ENCODE results near the gene CDH13.

The CDH13 gene

DNA sequence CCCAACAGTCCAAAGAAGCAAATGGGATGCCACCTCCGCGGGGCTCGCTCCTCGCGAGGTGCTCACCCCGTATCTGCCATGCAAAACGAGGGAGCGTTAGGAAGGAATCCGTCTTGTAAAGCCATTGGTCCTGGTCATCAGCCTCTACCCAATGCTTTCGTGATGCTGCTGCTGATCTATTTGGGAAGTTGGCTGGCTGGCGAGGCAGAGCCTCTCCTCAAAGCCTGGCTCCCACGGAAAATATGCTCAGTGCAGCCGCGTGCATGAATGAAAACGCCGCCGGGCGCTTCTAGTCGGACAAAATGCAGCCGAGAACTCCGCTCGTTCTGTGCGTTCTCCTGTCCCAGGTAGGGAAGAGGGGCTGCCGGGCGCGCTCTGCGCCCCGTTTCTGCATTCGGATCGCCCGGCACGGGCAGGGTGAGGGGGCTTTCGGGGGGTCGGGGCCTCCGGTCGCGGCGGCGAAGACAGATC is at the start of gene CDH13:
Gene CDH13, plus strand, starts transcription at position 179 of the 471 bp plus-strand sequence.
- DNase-seq: no peak

DNA sequence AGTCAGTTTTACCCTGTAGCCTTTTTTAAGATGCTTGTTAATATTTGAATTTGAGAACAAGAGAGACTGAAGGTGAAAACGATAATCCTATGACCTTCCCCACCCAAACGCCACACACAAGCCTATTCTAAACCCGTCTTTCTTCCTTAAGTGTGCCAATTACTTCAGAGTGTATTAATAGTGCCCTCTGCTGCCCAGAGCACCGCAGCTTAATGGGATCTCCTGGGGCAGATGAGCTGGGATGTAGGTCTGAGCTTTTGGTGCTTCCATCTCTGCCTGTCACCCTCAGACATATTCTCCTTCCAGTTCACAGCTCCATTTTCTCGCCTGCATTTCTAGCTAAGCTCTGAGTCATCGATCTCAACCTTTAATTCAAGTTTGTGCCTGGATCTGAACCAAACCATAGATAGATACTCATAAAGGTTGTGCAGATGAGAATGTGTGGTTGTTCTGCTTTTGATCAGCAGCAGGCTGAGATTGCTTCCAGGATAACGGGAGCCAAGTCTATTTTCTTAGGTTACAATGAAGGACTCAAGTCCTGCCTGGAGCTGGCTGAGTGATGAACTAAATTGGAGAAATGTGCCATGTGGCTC is 46.4 kb upstream of the CDH13 start:
- DNase-seq: peak; percentile 59

DNA sequence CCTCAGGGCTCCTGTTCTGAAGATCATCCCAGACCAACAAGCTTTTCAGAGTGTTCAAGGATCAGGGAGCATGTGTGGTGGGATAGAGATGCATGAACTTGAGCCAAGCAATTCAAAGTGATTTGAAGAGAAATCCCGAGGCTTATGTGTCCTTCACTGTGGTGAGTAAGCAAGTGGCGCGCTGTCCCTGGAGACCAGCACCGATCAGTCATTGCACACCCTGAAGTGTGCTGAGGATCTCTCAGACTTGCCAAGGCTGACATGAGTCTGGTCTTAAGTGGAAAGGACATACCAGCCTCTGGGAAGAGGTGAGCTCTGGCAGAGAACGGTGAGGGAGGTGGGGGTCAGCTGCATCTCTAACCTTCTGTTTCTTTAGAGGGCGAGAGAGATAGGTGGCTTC is 43.8 kb upstream of the CDH13 start:
- DNase-seq: no peak

DNA sequence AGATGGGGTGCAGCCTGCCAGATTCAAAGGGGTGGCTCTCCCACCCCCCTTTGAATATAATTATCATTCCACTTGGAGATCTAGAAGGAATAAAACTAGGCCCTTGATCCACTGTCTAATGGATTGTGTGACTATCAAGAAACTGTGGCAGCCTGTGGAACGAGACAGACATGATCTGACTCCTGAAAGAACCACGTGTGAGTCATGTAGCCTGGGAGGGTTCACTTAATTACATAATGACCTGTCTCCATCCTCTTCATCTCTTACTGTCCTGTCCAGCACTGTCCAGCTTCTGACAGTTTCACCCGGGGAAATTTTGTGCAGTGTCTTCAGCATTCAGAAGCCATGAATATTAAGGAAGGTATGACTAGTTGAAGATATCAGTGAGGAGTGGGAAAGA is 43.3 kb upstream of the CDH13 start:
- no peak for DNase-seq

DNA sequence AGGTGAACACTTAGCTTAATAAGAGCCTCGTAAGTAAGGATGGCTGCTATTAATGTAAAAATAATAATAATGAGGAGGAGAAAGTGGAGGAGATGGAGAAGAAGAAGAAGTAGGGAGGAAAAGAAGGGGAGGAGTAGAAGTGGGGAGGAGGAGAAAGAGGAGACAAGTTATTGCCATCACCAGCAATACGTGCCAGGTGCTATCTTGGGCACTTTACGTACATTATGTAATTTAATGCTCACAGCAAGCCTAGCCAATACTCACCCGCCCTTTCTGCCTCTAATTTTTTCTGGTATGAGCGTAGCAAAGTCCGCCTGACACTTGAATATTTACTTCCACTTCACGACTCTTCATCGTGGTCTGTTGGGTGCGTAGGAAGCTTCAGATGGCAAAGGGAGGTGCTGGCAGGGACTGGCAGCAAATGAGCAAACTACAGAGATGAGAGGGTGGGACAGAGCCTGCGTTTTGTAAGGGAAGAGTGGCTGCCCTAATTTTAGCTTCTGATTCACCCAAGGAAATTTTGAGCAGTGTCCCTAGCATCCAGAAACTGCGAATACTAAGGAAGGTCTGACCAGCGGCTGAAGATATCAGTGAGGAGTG is 42.1 kb upstream of the CDH13 start:
- DNase-seq: peak; percentile 59

DNA sequence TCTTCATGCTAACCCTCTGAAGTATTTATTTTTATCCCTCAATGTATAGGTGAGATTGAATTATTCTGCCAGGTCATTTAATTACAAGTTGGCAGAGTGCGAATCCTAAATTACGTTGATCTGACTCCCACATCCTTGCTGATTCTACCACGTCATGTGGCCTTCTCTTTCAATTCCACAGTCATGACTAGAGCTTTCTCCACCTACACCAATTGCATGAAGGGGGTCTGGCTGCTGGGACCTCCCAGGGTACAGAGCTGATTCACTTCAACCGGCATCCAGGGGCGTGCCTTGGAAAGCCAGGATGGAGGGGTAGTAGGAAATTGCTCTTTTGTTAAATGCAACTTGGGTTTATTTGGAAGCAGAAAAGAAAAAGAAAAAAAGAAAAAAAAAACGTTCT is 41.1 kb upstream of the CDH13 start:
- DNase-seq: no peak

DNA sequence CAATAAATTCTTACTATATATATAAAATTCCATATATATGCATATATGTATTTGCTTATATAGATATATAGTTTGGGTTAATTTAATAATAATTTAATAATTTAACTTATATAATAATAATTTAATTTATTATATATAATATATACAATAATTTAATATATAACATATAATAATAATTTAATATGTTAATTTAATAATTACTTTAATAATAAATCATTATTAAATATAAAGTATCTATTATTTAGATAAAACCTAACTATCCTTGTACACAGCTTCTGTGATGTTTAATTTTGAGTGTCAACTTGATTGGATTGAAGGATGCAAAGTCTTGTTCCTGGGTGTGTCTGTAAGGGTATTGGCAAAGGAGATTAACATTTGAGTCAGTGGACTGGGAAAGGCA is 40.6 kb upstream of the CDH13 start:
- no peak for DNase-seq

DNA sequence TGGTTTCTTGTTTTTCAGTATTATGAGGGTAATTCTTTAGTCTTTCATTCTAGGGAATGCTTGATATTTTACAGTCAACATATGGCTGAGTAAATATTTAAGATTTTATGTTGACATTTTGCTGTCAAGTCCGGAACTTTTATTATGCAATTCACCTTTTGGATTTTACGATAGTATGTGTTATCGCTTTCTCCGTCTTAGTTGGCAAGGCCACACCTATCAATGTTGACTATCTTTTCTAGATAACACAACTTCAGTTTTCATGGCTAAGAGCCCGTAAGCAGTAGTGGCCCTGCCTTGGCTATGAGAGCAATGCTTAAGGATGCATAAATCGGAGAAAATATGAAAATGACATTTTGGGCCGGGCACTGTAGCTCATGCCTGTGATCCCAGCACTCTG is 39.5 kb upstream of the CDH13 start:
- DNase-seq: no peak

DNA sequence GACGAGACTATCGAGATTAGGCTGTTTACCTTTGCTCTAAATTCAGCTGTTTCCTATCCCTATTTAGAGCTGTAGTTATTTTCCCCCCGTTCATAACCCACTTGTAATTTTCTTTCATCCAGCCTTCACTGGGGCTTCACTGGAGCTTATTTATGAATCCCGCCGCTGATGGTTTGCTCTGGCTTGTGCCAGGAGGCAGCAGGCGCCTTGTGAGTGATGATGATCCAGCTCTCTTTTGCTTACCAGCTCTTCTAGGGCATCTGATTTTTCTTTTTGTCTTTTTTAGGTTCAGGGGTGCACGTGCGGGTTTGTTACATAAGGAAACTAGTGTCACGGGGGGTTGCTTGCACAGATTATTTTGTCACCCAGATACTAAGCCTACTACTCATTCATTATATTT is 37.4 kb upstream of the CDH13 start:
- DNase-seq: no peak

DNA sequence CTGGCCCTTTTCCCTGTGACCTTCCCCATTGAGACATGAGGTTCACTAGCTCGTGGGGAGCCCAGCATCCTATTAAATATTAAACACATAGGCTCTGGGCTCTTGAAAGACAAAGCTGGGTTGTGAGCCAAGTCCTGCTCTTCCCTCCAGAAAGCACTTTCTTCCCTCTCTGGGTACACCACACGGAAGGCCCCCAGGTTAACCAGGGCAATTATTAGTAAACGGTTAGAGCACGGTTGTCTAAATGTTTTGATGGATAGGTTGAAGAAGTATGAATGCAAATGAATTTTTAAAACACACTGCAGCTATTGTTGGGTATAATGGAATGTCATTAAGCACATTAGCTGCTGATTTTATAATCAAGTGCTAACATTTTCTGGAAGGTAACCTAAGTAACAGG is 32.7 kb upstream of the CDH13 start:
- no peak for DNase-seq

DNA sequence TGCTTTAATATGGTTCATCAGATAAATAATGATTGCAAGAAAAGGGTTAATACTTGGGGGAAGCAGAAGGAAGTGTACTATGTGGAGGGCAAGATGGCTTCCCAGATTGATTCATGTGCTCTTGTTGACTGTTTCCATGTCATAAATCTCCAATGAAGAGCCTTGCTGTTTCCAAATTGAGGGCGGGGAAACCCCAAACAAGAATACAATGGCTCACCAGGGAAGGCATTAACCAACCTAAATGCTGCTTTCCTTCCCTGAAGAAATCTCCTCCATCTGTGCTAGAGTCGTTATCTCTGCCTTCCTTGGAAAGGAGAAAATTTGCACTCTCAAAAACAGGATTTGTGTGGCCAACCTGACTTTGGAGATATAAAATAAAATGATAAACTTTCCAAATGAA is 28.0 kb upstream of the CDH13 start:
- DNase-seq: no peak

DNA sequence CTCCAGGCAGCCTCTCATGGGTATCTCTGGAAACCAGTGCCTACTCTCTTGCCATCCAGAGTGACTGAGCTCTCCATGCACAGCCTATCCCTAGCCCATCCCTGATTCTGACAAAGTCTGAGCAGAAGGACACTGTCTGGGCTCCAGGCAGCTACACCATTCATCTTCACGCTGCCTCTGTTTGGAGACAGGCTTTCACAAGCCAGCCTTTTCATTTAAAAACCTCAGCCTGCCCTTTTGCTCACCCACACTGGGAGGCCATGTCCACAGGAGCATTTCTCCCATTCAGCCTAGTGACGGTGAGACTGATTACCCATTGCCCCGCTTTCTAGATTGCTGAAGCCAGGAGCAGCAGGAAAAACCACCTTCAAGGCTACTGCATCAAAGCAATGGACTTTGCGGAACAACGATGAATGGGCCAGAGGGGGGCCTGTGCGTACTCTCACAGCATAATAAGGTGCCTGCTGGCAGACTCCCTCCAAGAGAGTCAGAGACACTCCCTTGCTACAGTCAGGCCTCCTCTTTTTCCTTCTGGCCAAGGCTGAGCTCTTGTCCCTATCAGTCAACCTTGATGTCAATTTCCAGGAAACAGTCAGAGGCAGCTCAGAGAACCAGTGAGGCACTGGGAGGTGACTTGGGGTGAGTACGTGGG is 24.7 kb upstream of the CDH13 start:
- no peak for DNase-seq

DNA sequence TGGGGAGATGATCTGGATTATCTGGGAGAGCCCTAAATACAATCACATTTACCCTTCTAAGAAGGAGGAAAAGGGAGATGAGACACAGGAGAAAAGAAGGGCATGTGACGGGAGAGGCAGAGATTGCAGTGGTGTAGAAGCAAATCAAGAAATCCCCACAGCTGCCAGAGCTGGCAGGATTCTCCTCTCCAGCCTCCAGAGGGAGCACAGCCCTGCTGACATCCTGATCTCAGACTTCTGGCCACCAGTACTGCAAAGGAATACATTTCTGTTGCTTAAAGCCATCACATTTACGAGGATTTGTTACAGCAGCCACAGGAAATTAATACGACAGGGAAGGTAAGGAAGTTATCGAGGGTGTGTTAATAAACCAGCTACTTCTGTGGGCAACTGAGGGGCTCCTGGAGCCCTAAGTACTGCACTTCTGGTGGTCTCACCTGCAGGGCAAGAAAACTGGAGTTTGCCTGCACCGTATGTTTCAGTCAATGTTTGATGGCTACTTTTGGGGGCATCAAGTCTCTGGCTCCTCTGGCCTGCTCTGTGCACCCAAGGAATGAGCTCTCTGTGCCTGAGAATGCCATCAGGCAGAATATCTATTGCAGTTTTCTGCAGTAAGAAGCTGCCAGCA is 22.9 kb upstream of the CDH13 start:
- peak; percentile 6 for DNase-seq

DNA sequence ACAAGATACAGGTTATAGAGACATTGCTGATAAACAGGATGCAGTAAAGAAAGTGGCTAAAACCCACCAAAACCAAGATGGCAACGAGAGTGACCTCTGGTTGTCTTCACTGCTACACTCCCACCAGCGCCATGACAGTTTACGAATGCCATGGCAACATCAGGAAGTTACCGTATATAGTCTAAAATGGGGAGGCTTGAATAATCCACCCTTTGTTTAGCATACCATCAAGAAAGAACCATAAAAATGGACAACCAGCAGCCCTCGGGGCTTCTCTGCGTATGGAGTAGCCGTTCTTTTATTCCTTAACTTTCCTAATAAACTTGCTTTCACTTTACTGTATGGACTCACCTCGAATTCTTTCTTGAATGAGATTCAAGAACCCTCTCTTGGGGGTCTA is 21.7 kb upstream of the CDH13 start:
- no peak for DNase-seq

DNA sequence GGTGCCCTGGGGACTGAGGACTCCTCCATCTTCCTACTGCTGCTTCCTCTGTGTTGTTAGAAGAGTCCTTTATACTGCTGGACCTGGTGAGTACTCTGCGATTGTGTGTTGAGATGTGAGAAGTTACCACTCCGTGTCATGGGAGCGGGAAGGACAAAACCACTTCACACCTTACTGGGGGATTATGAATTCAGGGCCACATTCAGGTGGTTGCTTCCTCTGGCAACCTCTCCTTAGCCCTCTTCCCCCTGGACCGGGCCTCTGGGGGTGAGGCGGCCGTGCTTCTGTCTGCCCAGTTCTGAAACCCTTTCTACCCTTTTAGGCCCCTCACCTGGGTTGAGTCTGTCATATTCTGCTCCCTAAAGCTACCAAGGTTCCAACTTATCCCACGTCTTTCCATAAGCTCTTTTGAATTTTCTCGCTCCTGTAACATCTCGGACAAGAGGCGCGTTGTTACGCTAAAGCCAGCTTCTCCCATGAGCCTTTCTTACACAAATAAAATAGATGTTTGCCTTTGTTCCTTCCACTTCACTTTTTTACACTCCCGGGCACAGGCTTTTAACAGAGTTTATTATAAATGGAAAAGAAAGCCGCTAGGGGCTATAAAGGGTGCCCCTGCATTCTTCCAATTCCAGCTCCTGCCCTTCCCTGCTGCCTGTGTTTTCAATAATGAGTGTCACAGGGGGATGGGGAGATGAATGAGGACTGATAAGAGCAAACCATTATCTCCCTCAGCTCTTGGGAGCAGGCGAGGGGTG is 20.7 kb upstream of the CDH13 start:
- DNase-seq: no peak

DNA sequence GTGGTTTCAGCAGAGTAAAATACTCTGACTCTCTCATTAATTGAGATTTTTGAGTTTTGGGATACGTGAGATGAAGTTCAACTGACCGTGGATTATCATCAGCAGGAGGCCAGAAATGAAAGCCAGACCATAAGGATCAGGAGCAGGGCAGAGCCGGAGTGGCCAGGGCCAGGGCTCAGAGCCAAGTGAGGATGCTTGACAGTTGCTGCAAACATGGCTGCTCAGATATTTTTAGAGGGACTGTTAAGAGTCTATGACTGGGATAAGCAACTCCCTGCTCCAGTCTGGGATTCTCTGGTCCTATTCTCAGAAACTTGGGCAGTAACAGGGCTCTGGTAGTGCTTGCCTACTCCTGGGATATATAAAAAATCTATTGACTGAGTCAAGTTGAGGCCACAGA is 17.6 kb upstream of the CDH13 start:
- DNase-seq: no peak

DNA sequence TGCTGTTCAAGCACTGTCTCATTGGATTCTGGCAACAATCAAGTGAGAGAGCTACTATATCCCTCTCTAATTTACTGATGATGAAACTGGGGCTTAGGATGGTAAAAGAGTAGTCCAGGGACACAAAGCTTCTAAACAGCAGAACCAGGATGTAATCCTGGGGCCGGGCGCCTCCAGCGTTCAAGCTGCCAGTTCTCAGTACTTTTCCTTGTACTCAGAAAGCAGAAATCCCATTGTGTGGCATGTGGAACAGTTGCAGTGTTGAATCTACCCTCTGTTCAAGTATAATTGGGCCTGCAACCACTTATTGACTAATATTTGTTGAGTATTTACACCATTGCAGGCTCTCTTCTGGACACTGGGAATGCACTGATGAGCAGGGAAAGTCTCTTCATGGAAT is 14.5 kb upstream of the CDH13 start:
- DNase-seq: no peak

DNA sequence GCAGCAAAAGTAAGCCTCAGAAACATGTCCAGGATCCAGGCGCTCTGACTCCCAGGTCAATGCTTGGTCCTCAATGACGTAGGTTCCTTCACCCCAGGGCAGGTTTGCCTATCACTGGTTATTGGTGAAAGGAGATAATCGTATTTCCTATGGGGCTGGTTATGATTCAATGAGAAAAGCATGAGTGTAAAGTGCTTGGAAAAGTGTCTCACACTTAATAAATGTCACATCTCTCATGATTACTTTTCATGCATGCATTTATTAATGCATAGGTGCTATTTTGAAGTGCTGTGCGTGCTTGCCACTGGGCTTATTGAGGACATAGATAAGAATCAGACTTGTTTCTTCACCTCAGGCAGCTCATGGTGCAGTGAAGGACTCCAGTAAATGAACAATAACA is 10.4 kb upstream of the CDH13 start:
- no peak for DNase-seq

DNA sequence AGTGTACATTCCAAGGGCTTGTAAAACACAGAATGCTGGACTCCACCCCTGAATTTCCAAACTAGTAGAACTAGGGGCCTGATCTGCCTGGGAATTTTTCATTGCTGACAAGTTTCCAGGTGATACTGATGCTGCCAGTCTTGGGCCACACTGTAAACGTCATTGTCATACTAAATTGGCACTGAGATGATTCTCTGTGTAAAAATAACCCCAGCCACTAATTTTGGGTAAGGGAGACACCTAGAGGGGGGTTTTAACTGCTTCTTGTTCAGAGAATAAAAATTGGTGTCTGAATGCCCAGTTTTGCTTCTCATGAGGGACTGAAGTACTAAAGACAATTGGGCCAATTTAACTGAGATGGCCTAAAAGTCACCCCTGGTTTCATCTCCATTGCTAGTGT is 5.0 kb upstream of the CDH13 start:
- DNase-seq: no peak

DNA sequence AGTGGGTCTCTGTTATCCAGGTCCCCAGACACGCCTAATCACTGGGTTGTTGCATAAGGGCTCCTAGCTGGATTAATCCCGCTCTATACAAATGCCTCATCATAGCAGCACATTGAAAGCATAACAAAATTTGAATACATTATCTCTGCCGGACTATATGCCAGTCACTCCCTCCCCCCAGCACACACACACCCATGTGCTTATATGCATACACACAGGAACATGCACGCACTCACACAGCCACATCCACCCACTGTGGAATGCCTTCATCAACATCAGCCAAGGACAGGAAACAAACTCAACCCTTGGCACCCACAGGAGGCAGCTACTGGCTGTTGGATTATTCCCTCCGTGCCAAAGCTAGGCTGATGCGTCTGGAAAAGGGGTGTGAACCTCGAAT is 3.5 kb upstream of the CDH13 start:
- no peak for DNase-seq

DNA sequence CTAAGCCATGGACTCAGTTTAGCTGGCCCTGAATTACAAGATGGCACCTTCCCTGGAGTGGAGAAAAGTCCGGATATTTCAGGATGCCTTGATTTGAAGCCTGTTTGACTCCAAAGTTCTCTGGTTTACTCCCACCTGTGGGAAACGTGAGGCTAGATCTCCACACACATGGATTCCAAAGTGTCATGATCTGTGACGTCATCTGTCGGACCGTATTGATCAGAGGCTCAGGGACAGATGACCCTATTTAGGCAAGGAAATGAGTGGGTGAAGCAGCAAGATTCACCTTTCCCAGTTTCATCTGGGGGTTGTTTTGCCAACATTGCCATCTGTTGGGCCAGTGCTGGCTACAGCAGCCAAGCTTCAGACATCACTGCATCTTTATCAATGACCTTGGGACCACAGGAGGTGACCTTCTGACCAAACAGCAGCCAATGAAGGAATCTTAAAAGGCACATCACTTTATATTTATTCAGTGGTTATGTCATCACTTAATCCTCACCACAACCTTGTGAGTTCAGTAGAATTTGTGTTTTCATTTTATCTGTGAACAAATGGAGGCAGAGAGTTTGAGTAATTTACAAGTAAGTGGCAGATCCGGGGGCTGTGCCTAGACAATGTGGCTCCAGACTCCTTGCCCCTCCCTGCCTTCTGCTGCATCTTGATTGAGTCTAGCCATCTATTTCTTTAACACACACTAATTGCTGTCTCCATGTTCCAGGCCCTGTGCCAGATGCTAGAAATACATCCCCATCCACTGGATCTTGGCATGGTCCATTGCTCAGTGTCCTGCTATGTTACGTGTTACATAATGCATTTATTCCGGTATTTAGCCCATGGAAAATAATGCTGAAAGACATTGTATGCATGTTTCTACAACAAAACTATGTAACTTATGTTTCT is 1.5 kb upstream of the CDH13 start:
- DNase-seq: no peak

DNA sequence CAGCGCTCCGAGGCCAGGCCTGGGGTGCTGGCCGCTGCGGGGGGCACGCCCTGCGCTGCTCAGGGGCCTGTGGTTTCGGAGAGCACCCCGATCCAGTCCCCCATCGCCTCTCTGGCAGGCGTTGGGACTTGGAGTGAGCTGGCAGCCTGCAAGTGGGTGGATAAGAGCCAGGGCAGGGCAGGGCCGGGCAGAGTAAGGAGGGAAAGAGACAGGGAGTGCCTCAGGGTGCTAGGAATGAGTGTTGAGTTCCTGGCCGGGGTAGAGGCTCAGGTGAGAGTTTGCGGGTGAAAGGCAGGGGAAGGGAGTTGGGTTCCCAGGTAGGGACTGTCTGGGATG is 1.3 kb downstream of the CDH13 start:
- no peak for DNase-seq

DNA sequence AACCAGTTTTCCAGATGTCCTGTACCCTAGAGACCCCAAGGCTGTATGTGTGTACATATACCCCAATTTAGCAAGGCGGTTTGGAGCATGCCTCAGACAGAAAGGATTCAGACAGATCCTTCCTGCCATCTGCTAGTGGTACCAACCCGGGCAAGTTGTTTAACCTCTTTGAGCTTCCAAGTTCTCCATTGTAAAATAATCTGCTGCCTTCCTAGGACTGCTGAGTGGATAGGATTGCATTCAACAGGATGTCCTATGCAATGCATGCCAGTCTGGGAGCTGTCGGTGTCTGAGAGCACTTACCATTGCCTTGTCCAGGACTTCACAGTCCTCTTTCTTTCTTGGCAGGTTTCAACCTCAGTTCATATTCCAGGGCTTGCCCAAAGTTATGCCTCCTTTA is 1.9 kb downstream of the CDH13 start:
- no peak for DNase-seq
